Measurements from ENCODE around the gene FRMD5. TPM values are rescaled to one million over a fixed set of nuclear protein-coding genes. Genes with fewer than 3 reads are reported as not detected.

Gene FRMD5
- total RNA-seq, 1 donor from 2014 or later = 0.49 TPM

- no peak for DNase-seq (ENCODE audit: extremely low spot score in 2 of 2)
- Histone ChIP-seq H3K4me1 (no peaks in the 10 kb centered on the region), H3K4me3 (no peak overlapping the region), H3K27me3 (no peaks in the 10 kb centered on the region), H3K36me3 (no peaks in the 10 kb centered on the region), H3K9me3 (no peaks in the 10 kb centered on the region), H3K27ac (no peak overlapping the region)
- TF ChIP-seq CTCF (IDR thresholded peaks at IDR 0.05) (no peak), POLR2A (IDR thresholded peaks at IDR 0.05) (no peak), POLR2AphosphoS5 (IDR thresholded peaks at IDR 0.05; ENCODE audit: insufficient read depth in 1 of 2, low read depth in 1 of 2) (no peak)
- intact Hi-C loops (cut with DNase I) = no loop called here
Measured at GRCh38 chr15:44208956-44209355, 13.9 kb upstream of the FRMD5 start.

GRCh38 chr15:44207643-44208042, 12.6 kb upstream of the FRMD5 start:
- no peak overlapping the region for H3K4me3 ChIP-seq
- TF ChIP-seq POLR2AphosphoS5 (IDR thresholded peaks at IDR 0.05; ENCODE audit: insufficient read depth in 1 of 2, low read depth in 1 of 2) = no peak
- TF ChIP-seq CTCF (IDR thresholded peaks at IDR 0.05) = no peak
- TF ChIP-seq POLR2A (IDR thresholded peaks at IDR 0.05) = no peak
- no peak for DNase-seq (ENCODE audit: extremely low spot score in 2 of 2)
- H3K36me3 ChIP-seq = no peaks in the 10 kb centered on the region
- no peak overlapping the region for H3K27ac ChIP-seq
- no peaks in the 10 kb centered on the region for H3K4me1 ChIP-seq
- H3K27me3 ChIP-seq = no peaks in the 10 kb centered on the region
- no peaks in the 10 kb centered on the region for H3K9me3 ChIP-seq
- intact Hi-C loops (cut with DNase I) = no loop called here

GRCh38 chr15:44199393-44199792, 4.3 kb upstream of the FRMD5 start:
- TF ChIP-seq CTCF (IDR thresholded peaks at IDR 0.05) (no peak), POLR2AphosphoS5 (IDR thresholded peaks at IDR 0.05; ENCODE audit: insufficient read depth in 1 of 2, low read depth in 1 of 2) (no peak), POLR2A (IDR thresholded peaks at IDR 0.05) (no peak)
- intact Hi-C loops (cut with DNase I) = no loop called here
- H3K9me3 ChIP-seq = no peaks in the 10 kb centered on the region
- H3K4me3 ChIP-seq = no peak overlapping the region
- peaks cover 15% of the 10 kb centered on the region for H3K4me1 ChIP-seq
- no peaks in the 10 kb centered on the region for H3K36me3 ChIP-seq
- DNase-seq (ENCODE audit: extremely low spot score in 2 of 2) = no peak
- peaks cover 4% of the 10 kb centered on the region for H3K27me3 ChIP-seq
- H3K27ac ChIP-seq = no peak overlapping the region

GRCh38 chr15:44194323-44195150, 534 bp downstream of the FRMD5 start:
- peaks cover 7% of the 10 kb centered on the region for H3K27me3 ChIP-seq

More at GRCh38 chr15:44194323-44195150, 534 bp downstream of the FRMD5 start:
- no peaks in the 10 kb centered on the region for H3K9me3 ChIP-seq
- H3K36me3 ChIP-seq = no peaks in the 10 kb centered on the region
- H3K4me1 ChIP-seq = peaks cover 27% of the 10 kb centered on the region
- H3K4me3 ChIP-seq = peak overlapping the region; percentile 46 to 57
- intact Hi-C loops (cut with DNase I) = no loop called here
- TF ChIP-seq POLR2A (IDR thresholded peaks at IDR 0.05) (no peak), POLR2AphosphoS5 (IDR thresholded peaks at IDR 0.05; ENCODE audit: insufficient read depth in 1 of 2, low read depth in 1 of 2) (no peak), CTCF (IDR thresholded peaks at IDR 0.05) (no peak)
- no peak overlapping the region for H3K27ac ChIP-seq
- no peak for DNase-seq (ENCODE audit: extremely low spot score in 2 of 2)
